ENCODE measurements around the gene FOXP1. TPM values are rescaled to one million over a fixed set of nuclear protein-coding genes. Genes with fewer than 3 reads are reported as not detected.

The FOXP1 gene
- total RNA-seq, 2 experiments from 2014 or later, result 178 TPM

DNA sequence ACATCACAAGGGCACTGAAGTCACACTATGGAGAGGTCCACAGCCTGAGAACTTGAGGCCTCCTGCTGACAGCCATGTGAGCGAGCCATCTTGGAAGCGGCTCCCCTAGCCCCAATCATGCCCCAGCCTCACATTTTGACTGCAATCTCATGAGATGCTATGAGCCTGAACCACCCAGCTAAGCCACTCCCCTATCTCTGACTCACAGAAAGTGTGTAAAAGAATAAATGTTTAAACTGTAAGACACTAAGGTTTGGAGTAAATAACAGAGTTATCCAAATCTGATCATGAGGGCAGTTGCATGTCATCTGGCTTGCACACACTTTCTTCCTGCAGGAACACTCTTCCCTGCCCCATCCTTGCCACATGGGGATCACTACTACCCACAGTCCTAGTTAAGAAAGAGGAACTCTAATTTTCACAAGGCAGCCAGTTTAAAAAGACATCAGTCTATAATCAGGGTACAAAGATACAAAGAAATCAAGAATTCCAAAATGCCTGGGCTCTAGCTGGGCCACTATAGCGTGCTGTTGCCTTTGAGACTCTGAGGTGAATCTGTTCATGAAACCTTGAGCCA is 494.2 kb downstream of the FOXP1 start:
- ATAC-seq (ENCODE audit: low read depth) (no peak), DNase-seq (no peak)
- Mint-ChIP-seq H3K4me1 (peaks cover 56% of the 10 kb centered on the region), H3K27me3 (no peaks in the 10 kb centered on the region), H3K9me3 (no peaks in the 10 kb centered on the region), H3K36me3 (peaks cover 20% of the 10 kb centered on the region), H3K27ac (peak overlapping the region; percentile 51), H3K4me3 (no peak overlapping the region)
- POLR2A ChIA-PET, result no interaction called here

GRCh38 chr3:71088742-71089141 is 494.8 kb downstream of the FOXP1 start:
- H3K27ac Mint-ChIP-seq, result peak overlapping the region; percentile 80
- H3K36me3 Mint-ChIP-seq, result peaks cover 18% of the 10 kb centered on the region
- no peak overlapping the region for H3K4me3 Mint-ChIP-seq

GRCh38 chr3:71088019-71088708 is 495.4 kb downstream of the FOXP1 start:
- ATAC-seq (ENCODE audit: low read depth) (no peak), DNase-seq (no peak)
- POLR2A ChIA-PET, result interaction anchor here (0.5 to 1.5 kb wide), 4 partner anchors 19 to 182 kb away, joined by 3 read pairs; no protein-coding TSS in a partner anchor
- H3K9me3 Mint-ChIP-seq, result no peaks in the 10 kb centered on the region
- no peaks in the 10 kb centered on the region for H3K27me3 Mint-ChIP-seq
- H3K4me3 Mint-ChIP-seq, result peak overlapping the region; percentile 47
- peak overlapping the region; percentile 80 for H3K27ac Mint-ChIP-seq
- peaks cover 64% of the 10 kb centered on the region for H3K4me1 Mint-ChIP-seq
- peaks cover 21% of the 10 kb centered on the region for H3K36me3 Mint-ChIP-seq

More at GRCh38 chr3:71088742-71089141, 494.8 kb downstream of the FOXP1 start:
- ATAC-seq (ENCODE audit: low read depth) (no peak), DNase-seq (no peak)
- Mint-ChIP-seq H3K4me1 (peaks cover 60% of the 10 kb centered on the region), H3K9me3 (no peaks in the 10 kb centered on the region), H3K27me3 (no peaks in the 10 kb centered on the region)
- POLR2A ChIA-PET, result no interaction called here

GRCh38 chr3:71087143-71088018 is 496.1 kb downstream of the FOXP1 start:
- H3K27me3 Mint-ChIP-seq, result no peaks in the 10 kb centered on the region
- peak overlapping the region; percentile 47 for H3K4me3 Mint-ChIP-seq
- H3K9me3 Mint-ChIP-seq, result no peaks in the 10 kb centered on the region
- POLR2A ChIA-PET, result interaction anchor here (0.5 to 1.5 kb wide), 8 partner anchors 16 to 495 kb away, joined by 3 to 4 read pairs (median 3); no protein-coding TSS in a partner anchor
- DNase-seq, result no peak
- peaks cover 25% of the 10 kb centered on the region for H3K36me3 Mint-ChIP-seq
- ATAC-seq (ENCODE audit: low read depth), result peak; percentile 68
- H3K4me1 Mint-ChIP-seq, result peaks cover 64% of the 10 kb centered on the region
- H3K27ac Mint-ChIP-seq, result peak overlapping the region; percentile 80

DNA sequence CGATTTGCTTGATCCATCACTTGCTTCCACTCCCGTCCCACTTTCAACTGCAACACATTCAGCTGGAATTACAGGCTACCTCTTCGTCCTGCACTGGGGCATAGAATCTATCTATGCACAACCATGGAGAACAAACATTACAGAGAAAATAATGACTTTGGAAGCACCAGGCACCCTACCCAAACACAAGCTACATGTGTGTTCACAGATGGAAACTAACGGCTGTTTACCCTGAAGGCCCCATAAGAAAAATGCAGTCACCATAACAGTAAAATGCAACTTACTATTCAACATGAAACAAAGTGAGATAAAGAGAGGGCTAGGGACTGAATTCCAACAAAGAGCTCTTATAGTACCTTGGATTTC is 496.8 kb downstream of the FOXP1 start:
- peaks cover 1% of the 10 kb centered on the region for H3K9me3 Mint-ChIP-seq
- peak overlapping the region; percentile 80 for H3K27ac Mint-ChIP-seq
- H3K4me3 Mint-ChIP-seq, result peak overlapping the region; percentile 47
- DNase-seq (no peak), ATAC-seq (ENCODE audit: low read depth) (no peak)
- peaks cover 61% of the 10 kb centered on the region for H3K4me1 Mint-ChIP-seq
- POLR2A ChIA-PET, result interaction anchor here (0.6 to 1.5 kb wide), 5 partner anchors 16 to 495 kb away, joined by 3 to 4 read pairs (median 3); no protein-coding TSS in a partner anchor
- H3K36me3 Mint-ChIP-seq, result peaks cover 27% of the 10 kb centered on the region
- no peaks in the 10 kb centered on the region for H3K27me3 Mint-ChIP-seq

DNA sequence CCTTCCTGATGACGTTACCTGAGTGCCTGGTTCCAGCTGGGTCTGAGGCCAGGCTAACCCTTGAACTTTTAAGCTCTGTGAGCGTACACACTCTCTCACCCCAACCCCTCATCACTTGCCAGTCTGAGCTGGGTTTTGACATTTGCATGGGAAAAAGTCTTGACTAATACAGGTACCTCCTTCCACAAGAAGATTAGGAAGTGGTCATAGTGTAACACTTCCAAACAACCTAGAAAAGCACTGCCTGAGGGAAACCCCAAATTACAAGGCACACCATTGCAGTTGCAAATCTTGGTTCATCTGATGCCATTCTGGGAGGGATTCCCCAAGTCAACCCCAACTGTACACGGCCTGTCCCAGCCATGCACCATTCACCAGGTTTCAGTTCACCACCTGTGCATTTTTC is 499.8 kb downstream of the FOXP1 start:
- H3K4me1 Mint-ChIP-seq, result peaks cover 69% of the 10 kb centered on the region
- no peak for ATAC-seq (ENCODE audit: low read depth)
- peaks cover 19% of the 10 kb centered on the region for H3K36me3 Mint-ChIP-seq
- peak overlapping the region; percentile 11 for H3K27ac Mint-ChIP-seq
- POLR2A ChIA-PET, result no interaction called here
- DNase-seq, result no peak
- H3K27me3 Mint-ChIP-seq, result no peaks in the 10 kb centered on the region
- H3K9me3 Mint-ChIP-seq, result peaks cover 1% of the 10 kb centered on the region
- peak overlapping the region; percentile 14 for H3K4me3 Mint-ChIP-seq

GRCh38 chr3:71082833-71083232 is 500.7 kb downstream of the FOXP1 start:
- ATAC-seq (ENCODE audit: low read depth) (no peak), DNase-seq (no peak)
- Mint-ChIP-seq H3K9me3 (peaks cover 1% of the 10 kb centered on the region), H3K27me3 (no peaks in the 10 kb centered on the region), H3K4me3 (no peak overlapping the region), H3K4me1 (peaks cover 71% of the 10 kb centered on the region), H3K36me3 (peaks cover 13% of the 10 kb centered on the region), H3K27ac (peak overlapping the region; percentile 60)
- POLR2A ChIA-PET, result interaction anchor here (0.9 kb wide), 1 partner anchor 8 kb away, joined by 4 read pairs; no protein-coding TSS in a partner anchor

DNA sequence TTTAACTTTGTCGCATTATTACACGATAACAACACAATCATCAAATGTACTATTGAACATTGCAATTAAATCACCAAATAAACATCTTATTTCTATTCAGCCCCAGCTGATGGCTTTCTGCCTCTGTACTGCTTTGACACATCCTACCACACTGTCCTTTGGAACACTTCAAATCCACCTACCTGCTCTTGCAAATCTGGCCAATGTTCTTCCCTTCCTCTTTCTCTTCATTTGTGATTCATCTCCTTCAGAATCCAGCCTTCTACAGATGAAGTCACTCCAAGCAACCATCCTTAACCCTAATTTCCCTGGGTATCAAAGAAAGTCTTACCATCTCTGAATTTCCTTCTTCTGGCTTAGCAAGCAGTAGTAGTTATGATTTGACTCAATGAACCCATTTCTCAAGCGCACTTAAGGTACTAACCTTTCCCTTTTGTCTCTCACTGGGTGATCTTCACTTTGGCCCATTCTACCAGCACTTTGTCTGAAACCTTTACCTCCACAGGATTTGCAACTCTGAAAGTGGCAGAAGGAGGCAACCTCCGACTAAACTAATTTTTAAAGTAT is 502.9 kb downstream of the FOXP1 start:
- H3K4me3 Mint-ChIP-seq, result peak overlapping the region; percentile 14
- peaks cover 76% of the 10 kb centered on the region for H3K4me1 Mint-ChIP-seq
- no peak for DNase-seq
- peaks cover 18% of the 10 kb centered on the region for H3K36me3 Mint-ChIP-seq
- peaks cover 1% of the 10 kb centered on the region for H3K9me3 Mint-ChIP-seq
- peak; percentile 16 for ATAC-seq (ENCODE audit: low read depth)
- peak overlapping the region; percentile 73 for H3K27ac Mint-ChIP-seq
- H3K27me3 Mint-ChIP-seq, result no peaks in the 10 kb centered on the region
- POLR2A ChIA-PET, result interaction anchor here (0.5 to 0.6 kb wide), 2 partner anchors 48 to 503 kb away, joined by 3 read pairs; partner anchors contain the start of gene FOXP1

- Mint-ChIP-seq H3K4me1 (peaks cover 67% of the 10 kb centered on the region), H3K27me3 (no peaks in the 10 kb centered on the region), H3K9me3 (peaks cover 1% of the 10 kb centered on the region), H3K27ac (peak overlapping the region; percentile 73), H3K36me3 (peaks cover 20% of the 10 kb centered on the region), H3K4me3 (peak overlapping the region; percentile 59)
- ATAC-seq (ENCODE audit: low read depth) (peak; percentile 43), DNase-seq (no peak)
- POLR2A ChIA-PET, result interaction anchor here (1.2 kb wide), 1 partner anchor 13 kb away, joined by 3 read pairs; no protein-coding TSS in a partner anchor
These were observed 504.6 kb downstream of the FOXP1 start for GRCh38 chr3:71078723-71079525.

- DNase-seq (no peak), ATAC-seq (ENCODE audit: low read depth) (no peak)
- Mint-ChIP-seq H3K9me3 (peaks cover 1% of the 10 kb centered on the region), H3K27me3 (no peaks in the 10 kb centered on the region), H3K36me3 (peaks cover 22% of the 10 kb centered on the region), H3K4me3 (peak overlapping the region; percentile 18), H3K27ac (peak overlapping the region; percentile 73), H3K4me1 (peaks cover 67% of the 10 kb centered on the region)
- POLR2A ChIA-PET, result interaction anchor here (1.2 kb wide), 1 partner anchor 13 kb away, joined by 3 read pairs; no protein-coding TSS in a partner anchor
These were observed 505.3 kb downstream of the FOXP1 start for GRCh38 chr3:71078199-71078598.

- Mint-ChIP-seq H3K4me3 (no peak overlapping the region), H3K27ac (peak overlapping the region; percentile 53), H3K9me3 (no peaks in the 10 kb centered on the region), H3K36me3 (peaks cover 16% of the 10 kb centered on the region), H3K4me1 (peaks cover 64% of the 10 kb centered on the region), H3K27me3 (no peaks in the 10 kb centered on the region)
- no peak for ATAC-seq (ENCODE audit: low read depth)
- POLR2A ChIA-PET, result interaction anchor here (0.7 kb wide), 1 partner anchor 46 kb away, joined by 3 read pairs; no protein-coding TSS in a partner anchor
- no peak for DNase-seq
These were observed 506.5 kb downstream of the FOXP1 start for GRCh38 chr3:71077070-71077469.

GRCh38 chr3:71076361-71077002 is 507.0 kb downstream of the FOXP1 start:
- DNase-seq, result no peak
- Mint-ChIP-seq H3K9me3 (no peaks in the 10 kb centered on the region), H3K36me3 (peaks cover 16% of the 10 kb centered on the region), H3K27ac (peak overlapping the region; percentile 53), H3K27me3 (no peaks in the 10 kb centered on the region), H3K4me3 (no peak overlapping the region), H3K4me1 (peaks cover 66% of the 10 kb centered on the region)
- ATAC-seq (ENCODE audit: low read depth), result no peak
- POLR2A ChIA-PET, result no interaction called here
